Measurements from ENCODE around the gene ZBTB20. TPM values are rescaled to one million over a fixed set of nuclear protein-coding genes. Genes with fewer than 3 reads are reported as not detected.
"Not testable (repeated sequence)": the region's sequence is repeated elsewhere in the genome, so short reads cannot be mapped to it uniquely, and the experiment has no call there.

The ZBTB20 gene
- total RNA-seq (10 to 100 TPM; 55.3 to 61.2 TPM), total RNA-seq (45.9 to 78.6 reads per million in 2 donors)

DNA sequence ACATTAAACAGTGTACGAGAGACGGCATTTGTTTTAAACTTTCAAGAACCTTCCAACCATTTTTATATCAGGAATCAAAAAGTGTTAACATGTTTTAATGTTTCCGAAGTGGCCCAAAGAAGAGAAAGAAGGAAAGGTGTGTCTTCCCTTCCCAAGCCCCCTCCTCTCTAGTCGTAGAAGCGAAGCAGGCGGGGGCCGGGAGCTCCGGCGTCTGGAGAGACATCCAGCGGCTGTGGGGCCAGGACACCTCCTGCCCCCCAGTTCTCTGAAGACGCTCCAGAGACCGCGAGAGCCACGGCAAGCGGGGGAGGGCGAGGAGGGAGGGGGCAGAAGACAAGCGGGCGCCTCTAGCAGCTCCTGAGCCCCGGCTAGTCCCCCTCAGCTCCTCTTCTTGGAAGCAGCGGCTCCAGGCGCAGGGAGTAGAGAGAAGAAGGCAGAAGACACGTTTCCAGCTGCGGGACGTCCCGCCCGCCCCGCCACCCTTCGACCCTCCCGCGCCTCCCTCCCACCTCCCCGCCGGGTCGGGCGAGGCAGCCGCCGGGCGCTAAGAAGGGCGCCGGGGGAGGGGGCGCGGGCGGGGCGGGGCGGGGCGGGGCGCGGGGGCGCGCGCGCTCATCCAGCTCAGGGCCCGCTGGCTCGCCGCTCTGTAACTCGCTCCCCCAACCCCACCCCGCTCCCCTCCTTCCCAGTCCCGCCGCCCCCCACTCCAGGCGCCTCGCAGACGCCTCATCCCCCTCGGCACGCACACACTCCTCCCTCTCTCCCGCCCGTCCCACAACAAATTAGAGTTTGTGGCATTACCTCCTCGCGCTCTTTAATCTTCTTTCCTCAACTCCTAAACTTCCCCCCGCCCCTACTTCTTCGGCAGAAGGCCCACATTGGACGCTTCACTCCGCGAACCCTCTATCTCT lies at the start of gene ZBTB20:
Gene ZBTB20, minus strand, starts transcription at position 871 of the 911 bp plus-strand sequence.
- ATAC-seq: peak; percentile 31
- Mint-ChIP-seq H3K36me3 (ENCODE audit: low read depth) (no peaks in the 10 kb centered on the region), H3K4me1 (peaks cover 19% of the 10 kb centered on the region), H3K27me3 (no peaks in the 10 kb centered on the region), H3K27ac (peak within 1 kb of the TSS; percentile 98), H3K4me3 (peak within 1 kb of the TSS; percentile 98)
- DNase-seq: peak in 2 of 3 donors; percentile 63 to 65
- no peaks in the 10 kb centered on the region for H3K9me3 ChIP-seq (ENCODE audit: control insufficient read depth, low read length, poor library complexity, severe bottlenecking)

GRCh38 chr3:115194476-115194875 lies 47.4 kb upstream of the ZBTB20 start:
- H3K36me3 Mint-ChIP-seq (ENCODE audit: low read depth): no peaks in the 10 kb centered on the region
- peaks cover 4% of the 10 kb centered on the region for H3K9me3 ChIP-seq (ENCODE audit: control insufficient read depth, low read length, poor library complexity, severe bottlenecking)
- DNase-seq: no peak
- H3K27ac Mint-ChIP-seq: no peak overlapping the region
- H3K27me3 Mint-ChIP-seq: no peaks in the 10 kb centered on the region
- no peak overlapping the region for H3K4me3 Mint-ChIP-seq
- H3K4me1 Mint-ChIP-seq: no peaks in the 10 kb centered on the region
- no peak for ATAC-seq

DNA sequence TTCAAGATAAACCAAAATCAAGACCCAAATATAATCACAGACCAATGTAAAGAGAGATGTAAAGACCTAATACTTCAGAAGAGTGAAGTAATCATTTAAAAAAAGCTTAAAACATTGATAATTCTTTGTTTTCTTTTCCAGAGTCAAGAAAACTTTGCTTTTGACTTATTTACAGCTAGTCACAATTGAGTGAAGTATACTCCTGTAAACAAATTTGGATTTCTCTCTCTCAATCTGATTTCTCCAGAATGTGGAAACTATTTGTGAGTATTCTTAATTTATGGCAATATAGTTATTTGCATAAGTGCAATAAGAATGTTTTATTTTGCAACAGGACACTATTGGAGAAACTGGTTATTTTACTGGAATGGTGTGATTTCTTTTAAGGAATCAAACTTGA lies 43.7 kb upstream of the ZBTB20 start:
- DNase-seq (no peak), ATAC-seq (no peak)
- no peaks in the 10 kb centered on the region for H3K4me1 Mint-ChIP-seq
- no peaks in the 10 kb centered on the region for H3K27me3 Mint-ChIP-seq
- H3K9me3 ChIP-seq (ENCODE audit: control insufficient read depth, low read length, poor library complexity, severe bottlenecking): peaks cover 4% of the 10 kb centered on the region
- H3K27ac Mint-ChIP-seq: no peak overlapping the region
- no peak overlapping the region for H3K4me3 Mint-ChIP-seq
- H3K36me3 Mint-ChIP-seq (ENCODE audit: low read depth): no peaks in the 10 kb centered on the region

DNA sequence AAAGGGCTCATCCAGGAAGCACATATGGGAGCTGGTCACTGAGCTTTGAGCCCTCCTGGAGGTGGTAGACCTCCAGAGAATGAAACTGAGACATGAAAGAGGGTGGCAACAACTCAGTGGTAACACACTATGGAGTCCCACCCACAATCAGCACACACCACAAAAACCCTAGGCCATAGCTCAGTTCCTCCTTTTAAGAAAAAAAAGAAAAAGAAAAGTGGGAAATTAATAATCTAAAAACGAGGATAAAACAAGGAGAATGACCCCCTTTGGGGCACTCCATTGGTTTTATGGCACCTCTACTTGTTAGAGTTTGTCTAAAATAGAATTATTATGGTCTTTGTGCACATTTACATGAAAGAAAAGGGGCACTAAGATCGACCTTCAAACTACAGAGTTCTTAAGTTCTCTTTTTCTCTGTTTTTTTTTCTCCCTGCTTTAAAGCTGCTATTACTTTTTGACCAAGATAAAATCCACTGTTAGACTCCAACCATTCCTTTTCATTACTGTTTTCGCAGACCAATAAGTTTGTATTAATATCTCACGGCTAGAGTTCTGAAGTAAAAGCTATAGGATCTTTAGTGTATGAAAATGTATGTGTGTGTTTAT lies 40.2 kb upstream of the ZBTB20 start:
- no peak overlapping the region for H3K27ac Mint-ChIP-seq
- H3K4me1 Mint-ChIP-seq: no peaks in the 10 kb centered on the region
- H3K9me3 ChIP-seq (ENCODE audit: control insufficient read depth, low read length, poor library complexity, severe bottlenecking): peaks cover 4% of the 10 kb centered on the region
- H3K4me3 Mint-ChIP-seq: no peak overlapping the region
- ATAC-seq: no peak
- no peak for DNase-seq
- H3K36me3 Mint-ChIP-seq (ENCODE audit: low read depth): no peaks in the 10 kb centered on the region
- H3K27me3 Mint-ChIP-seq: no peaks in the 10 kb centered on the region

GRCh38 chr3:115186351-115187148 lies 39.5 kb upstream of the ZBTB20 start:
- ATAC-seq (no peak), DNase-seq (no peak)
- H3K27ac Mint-ChIP-seq: no peak overlapping the region
- no peaks in the 10 kb centered on the region for H3K27me3 Mint-ChIP-seq
- H3K4me3 Mint-ChIP-seq: no peak overlapping the region
- H3K9me3 ChIP-seq (ENCODE audit: control insufficient read depth, low read length, poor library complexity, severe bottlenecking): peaks cover 4% of the 10 kb centered on the region
- H3K36me3 Mint-ChIP-seq (ENCODE audit: low read depth): no peaks in the 10 kb centered on the region
- H3K4me1 Mint-ChIP-seq: no peaks in the 10 kb centered on the region

DNA sequence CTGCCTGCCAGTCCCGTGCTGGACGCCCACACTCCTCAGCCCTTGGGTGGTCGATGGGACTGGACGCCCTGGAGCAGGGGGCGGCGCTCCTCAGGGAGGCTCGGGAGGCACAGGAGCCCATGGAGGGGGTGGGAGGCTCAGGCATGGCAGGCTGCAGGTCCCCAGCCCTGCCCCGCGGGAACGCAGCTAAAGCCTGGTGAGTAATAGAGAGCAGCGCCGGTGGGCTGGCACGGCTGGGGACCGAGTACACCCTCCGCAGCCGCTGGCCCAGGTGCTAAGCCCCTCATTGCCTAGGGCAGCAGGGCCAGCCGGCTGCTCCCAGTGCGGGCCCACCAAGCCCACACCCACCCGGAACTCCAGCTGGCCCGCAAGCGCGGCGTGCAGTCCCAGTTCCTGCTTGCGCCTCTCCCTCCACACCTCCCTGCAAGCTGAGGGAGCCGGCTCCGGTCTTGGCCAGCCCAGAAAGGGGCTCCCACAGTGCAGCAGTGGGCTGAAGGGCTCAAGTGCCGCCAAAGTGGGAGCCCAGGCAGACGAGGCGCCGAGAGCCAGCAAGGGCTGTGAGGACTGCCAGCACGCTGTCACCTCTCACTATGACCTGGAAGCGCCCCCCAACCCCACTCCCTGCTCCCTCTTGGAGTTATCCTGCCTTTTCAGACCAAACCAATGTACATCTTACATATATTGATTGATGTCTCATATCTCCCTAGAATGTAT lies 37.9 kb upstream of the ZBTB20 start:
- H3K27me3 Mint-ChIP-seq; H3K36me3 Mint-ChIP-seq (ENCODE audit: low read depth); ATAC-seq; H3K9me3 ChIP-seq (ENCODE audit: control insufficient read depth, low read length, poor library complexity, severe bottlenecking); H3K4me1 Mint-ChIP-seq; H3K4me3 Mint-ChIP-seq; DNase-seq; H3K27ac Mint-ChIP-seq: not testable (repeated sequence)

DNA sequence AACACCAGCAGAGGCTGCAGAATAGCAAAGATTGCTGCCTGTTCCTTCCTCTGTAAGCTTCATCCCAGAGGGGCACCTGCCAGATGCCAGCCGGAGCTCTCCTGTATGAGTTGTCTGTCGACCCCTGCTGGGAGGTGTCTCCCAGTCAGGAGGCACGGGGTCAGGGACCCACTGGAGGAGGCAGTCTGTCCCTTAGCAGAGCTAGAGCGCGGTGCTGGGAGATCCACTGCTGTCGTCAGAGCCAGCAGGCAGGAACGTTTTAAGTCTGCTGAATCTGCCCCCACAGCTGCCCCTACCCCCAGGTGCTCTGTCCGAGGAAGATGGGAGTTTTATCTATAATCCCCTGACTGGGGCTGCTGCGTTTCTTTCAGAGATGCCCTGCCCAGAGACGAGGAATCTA lies 31.8 kb upstream of the ZBTB20 start:
- peaks cover 10% of the 10 kb centered on the region for H3K27me3 Mint-ChIP-seq
- not testable (repeated sequence) for H3K4me1 Mint-ChIP-seq; H3K9me3 ChIP-seq (ENCODE audit: control insufficient read depth, low read length, poor library complexity, severe bottlenecking); ATAC-seq; H3K36me3 Mint-ChIP-seq (ENCODE audit: low read depth); H3K27ac Mint-ChIP-seq; H3K4me3 Mint-ChIP-seq; DNase-seq

- no peak for ATAC-seq
- DNase-seq: no peak
- H3K27ac Mint-ChIP-seq: no peak overlapping the region
Observed at GRCh38 chr3:115169808-115170207, 22.7 kb upstream of the ZBTB20 start.

GRCh38 chr3:115165701-115166100 lies 18.6 kb upstream of the ZBTB20 start:
- DNase-seq: no peak
- peak; percentile 71 for ATAC-seq
- Mint-ChIP-seq H3K27ac (peak overlapping the region; percentile 92), H3K36me3 (ENCODE audit: low read depth) (no peaks in the 10 kb centered on the region), H3K4me1 (peaks cover 18% of the 10 kb centered on the region), H3K27me3 (no peaks in the 10 kb centered on the region), H3K4me3 (peak overlapping the region; percentile 73)
- no peaks in the 10 kb centered on the region for H3K9me3 ChIP-seq (ENCODE audit: control insufficient read depth, low read length, poor library complexity, severe bottlenecking)

More at GRCh38 chr3:115169808-115170207, 22.7 kb upstream of the ZBTB20 start:
- Mint-ChIP-seq H3K27me3 (no peaks in the 10 kb centered on the region), H3K36me3 (ENCODE audit: low read depth) (no peaks in the 10 kb centered on the region), H3K4me1 (peaks cover 11% of the 10 kb centered on the region), H3K4me3 (no peak overlapping the region)
- no peaks in the 10 kb centered on the region for H3K9me3 ChIP-seq (ENCODE audit: control insufficient read depth, low read length, poor library complexity, severe bottlenecking)

DNA sequence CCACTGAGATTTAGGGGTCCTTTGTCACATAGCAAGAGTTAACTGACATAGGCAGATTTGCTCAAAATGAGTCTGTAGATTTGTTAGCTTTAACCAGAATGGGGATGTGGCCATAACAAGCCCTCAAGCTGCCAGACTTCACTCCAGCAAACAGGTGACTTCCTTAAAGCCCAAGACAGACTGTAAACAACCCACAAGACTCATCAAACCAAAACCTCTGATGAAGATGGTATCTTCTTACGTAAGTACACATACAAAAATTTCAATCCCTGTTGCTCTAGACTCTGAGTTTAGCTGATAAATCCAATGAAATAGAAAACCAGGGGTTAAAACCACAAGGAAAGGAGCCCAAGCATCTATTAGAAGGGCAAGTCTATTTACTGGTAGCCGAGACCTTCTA lies 18.2 kb upstream of the ZBTB20 start:
- peaks cover 18% of the 10 kb centered on the region for H3K4me1 Mint-ChIP-seq
- no peaks in the 10 kb centered on the region for H3K27me3 Mint-ChIP-seq
- no peaks in the 10 kb centered on the region for H3K9me3 ChIP-seq (ENCODE audit: control insufficient read depth, low read length, poor library complexity, severe bottlenecking)
- no peak for DNase-seq
- peak; percentile 96 for ATAC-seq
- H3K27ac Mint-ChIP-seq: peak overlapping the region; percentile 92
- no peaks in the 10 kb centered on the region for H3K36me3 Mint-ChIP-seq (ENCODE audit: low read depth)
- peak overlapping the region; percentile 73 for H3K4me3 Mint-ChIP-seq

DNA sequence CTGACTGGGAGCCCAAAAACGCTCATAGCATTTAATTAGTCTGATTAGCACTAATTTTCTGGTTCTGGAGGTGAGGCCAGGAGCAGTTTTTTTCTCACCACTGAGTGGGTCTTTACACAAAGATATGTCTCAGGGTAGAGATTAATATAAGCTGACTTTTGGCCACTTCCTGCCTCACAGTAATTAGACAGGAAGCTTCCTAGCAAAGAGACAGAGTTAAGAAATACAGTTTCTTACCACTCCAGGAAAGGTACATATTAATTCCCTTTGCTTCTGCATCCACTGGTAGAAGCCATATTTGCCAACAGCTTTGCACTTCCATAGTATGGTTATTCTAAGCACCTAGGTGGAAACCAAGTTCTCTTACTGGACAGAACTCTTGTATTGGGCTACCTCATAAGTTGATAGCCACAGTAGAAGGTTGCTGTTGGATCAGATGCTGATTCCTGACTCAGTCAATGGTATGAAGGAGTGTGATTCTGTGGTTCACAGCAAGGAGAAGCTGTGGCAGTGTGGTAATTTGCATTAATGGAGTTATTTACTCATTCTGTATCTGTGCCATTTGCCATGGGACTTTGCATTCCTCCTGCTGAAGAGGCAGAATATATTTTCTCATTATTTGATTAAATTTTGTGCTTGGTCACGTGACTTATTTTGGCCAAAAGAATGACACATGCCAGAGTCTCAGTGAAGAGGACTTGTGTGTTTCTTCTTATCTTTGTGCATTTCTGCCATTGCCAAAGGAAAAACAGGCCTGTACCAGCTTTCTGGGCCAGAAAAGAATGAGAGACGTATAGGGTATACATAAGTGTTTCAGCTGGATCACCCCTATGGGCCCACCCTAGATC lies 17.5 kb upstream of the ZBTB20 start:
- ATAC-seq: no peak
- Mint-ChIP-seq H3K4me3 (peak overlapping the region; percentile 73), H3K4me1 (peaks cover 18% of the 10 kb centered on the region), H3K27ac (peak overlapping the region; percentile 92), H3K36me3 (ENCODE audit: low read depth) (no peaks in the 10 kb centered on the region), H3K27me3 (no peaks in the 10 kb centered on the region)
- H3K9me3 ChIP-seq (ENCODE audit: control insufficient read depth, low read length, poor library complexity, severe bottlenecking): no peaks in the 10 kb centered on the region
- DNase-seq: no peak

DNA sequence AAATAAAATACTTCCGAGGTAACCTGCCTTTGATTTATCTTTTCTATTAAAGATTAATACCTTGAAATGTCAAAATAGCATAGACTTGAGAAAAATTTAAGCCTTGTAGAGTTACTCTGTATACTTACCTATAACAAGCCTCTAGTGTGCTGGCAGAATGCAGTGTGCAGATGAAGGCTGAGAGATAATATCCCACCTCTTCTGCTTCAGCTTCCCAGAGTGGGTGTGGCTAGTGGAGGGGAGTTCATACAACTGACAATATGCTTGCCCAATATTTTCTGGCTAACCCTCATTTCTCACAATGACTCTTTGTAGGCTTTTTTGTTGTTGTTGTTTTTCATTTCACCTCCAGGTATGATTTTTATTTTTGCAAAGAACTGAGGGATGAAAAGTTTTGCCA lies 15.7 kb upstream of the ZBTB20 start:
- no peak for ATAC-seq
- peak overlapping the region; percentile 92 for H3K27ac Mint-ChIP-seq
- no peak for DNase-seq
- H3K36me3 Mint-ChIP-seq (ENCODE audit: low read depth): peaks cover 2% of the 10 kb centered on the region
- H3K9me3 ChIP-seq (ENCODE audit: control insufficient read depth, low read length, poor library complexity, severe bottlenecking): no peaks in the 10 kb centered on the region
- H3K4me3 Mint-ChIP-seq: no peak overlapping the region
- peaks cover 16% of the 10 kb centered on the region for H3K4me1 Mint-ChIP-seq
- H3K27me3 Mint-ChIP-seq: peaks cover 4% of the 10 kb centered on the region

All from T-helper 17 cell (primary cell).